ENCODE measurements around the gene FAM110C.

- TF ChIP-seq, protein P1, sequence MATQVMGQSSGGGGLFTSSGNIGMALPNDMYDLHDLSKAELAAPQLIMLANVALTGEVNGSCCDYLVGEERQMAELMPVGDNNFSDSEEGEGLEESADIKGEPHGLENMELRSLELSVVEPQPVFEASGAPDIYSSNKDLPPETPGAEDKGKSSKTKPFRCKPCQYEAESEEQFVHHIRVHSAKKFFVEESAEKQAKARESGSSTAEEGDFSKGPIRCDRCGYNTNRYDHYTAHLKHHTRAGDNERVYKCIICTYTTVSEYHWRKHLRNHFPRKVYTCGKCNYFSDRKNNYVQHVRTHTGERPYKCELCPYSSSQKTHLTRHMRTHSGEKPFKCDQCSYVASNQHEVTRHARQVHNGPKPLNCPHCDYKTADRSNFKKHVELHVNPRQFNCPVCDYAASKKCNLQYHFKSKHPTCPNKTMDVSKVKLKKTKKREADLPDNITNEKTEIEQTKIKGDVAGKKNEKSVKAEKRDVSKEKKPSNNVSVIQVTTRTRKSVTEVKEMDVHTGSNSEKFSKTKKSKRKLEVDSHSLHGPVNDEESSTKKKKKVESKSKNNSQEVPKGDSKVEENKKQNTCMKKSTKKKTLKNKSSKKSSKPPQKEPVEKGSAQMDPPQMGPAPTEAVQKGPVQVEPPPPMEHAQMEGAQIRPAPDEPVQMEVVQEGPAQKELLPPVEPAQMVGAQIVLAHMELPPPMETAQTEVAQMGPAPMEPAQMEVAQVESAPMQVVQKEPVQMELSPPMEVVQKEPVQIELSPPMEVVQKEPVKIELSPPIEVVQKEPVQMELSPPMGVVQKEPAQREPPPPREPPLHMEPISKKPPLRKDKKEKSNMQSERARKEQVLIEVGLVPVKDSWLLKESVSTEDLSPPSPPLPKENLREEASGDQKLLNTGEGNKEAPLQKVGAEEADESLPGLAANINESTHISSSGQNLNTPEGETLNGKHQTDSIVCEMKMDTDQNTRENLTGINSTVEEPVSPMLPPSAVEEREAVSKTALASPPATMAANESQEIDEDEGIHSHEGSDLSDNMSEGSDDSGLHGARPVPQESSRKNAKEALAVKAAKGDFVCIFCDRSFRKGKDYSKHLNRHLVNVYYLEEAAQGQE (IDR thresholded peaks at IDR 0.05; ENCODE audit: insufficient read depth in 1 of 2, low read depth in 2 of 2, low read length in 2 of 2), result no peak
- no peak for TF ChIP-seq SIN3A (IDR thresholded peaks at IDR 0.05; ENCODE audit: borderline replicate concordance, insufficient read depth, low read length)
Measured at GRCh38 chr2:28406-28975, 17.8 kb downstream of the FAM110C start.

Data from PFSK-1 (cell line).